ENCODE data around the gene TMEM120A. TPM values are rescaled to one million over a fixed set of nuclear protein-coding genes. Genes with fewer than 3 reads are reported as not detected.

TMEM120A gene
- total RNA-seq, 4 donors from 2014 or later: 14.4 to 53.9 (median 20.1) TPM

- Histone ChIP-seq H3K36me3 (peaks cover 11 to 36% (median 12%) of the 10 kb centered on the region in 3 donors), H3K4me3 (no peak overlapping the region), H3K4me1 (peaks cover 16 to 53% (median 24%) of the 10 kb centered on the region in 3 donors), H3K9me3 (no peaks in the 10 kb centered on the region), H3K27ac (peak overlapping the region in 3 of 4 donors; percentile 5 to 67 (median 36)), H3K27me3 (no peaks in the 10 kb centered on the region)
- WGBS, 2 donors: 91 to 97% methylated on average over 7 to 9 of the region's 9 CpGs
- no peak for DNase-seq
- TF ChIP-seq, protein P1, sequence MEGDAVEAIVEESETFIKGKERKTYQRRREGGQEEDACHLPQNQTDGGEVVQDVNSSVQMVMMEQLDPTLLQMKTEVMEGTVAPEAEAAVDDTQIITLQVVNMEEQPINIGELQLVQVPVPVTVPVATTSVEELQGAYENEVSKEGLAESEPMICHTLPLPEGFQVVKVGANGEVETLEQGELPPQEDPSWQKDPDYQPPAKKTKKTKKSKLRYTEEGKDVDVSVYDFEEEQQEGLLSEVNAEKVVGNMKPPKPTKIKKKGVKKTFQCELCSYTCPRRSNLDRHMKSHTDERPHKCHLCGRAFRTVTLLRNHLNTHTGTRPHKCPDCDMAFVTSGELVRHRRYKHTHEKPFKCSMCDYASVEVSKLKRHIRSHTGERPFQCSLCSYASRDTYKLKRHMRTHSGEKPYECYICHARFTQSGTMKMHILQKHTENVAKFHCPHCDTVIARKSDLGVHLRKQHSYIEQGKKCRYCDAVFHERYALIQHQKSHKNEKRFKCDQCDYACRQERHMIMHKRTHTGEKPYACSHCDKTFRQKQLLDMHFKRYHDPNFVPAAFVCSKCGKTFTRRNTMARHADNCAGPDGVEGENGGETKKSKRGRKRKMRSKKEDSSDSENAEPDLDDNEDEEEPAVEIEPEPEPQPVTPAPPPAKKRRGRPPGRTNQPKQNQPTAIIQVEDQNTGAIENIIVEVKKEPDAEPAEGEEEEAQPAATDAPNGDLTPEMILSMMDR (IDR thresholded peaks at IDR 0.05): no peak
- no peak for TF ChIP-seq POLR2A (IDR thresholded peaks at IDR 0.05)
- intact Hi-C loops (cut with DNase I): no loop called here
These were observed 2.8 kb downstream of the TMEM120A start for GRCh38 chr7:75991531-75992082.

- peaks cover 24 to 43% (median 25%) of the 10 kb centered on the region in 3 donors for H3K36me3 ChIP-seq
- TF ChIP-seq, protein P1 (IDR thresholded peaks at IDR 0.05): no peak
- TF ChIP-seq POLR2A (IDR thresholded peaks at IDR 0.05): no peak
- no peak for DNase-seq
- H3K4me1 ChIP-seq: peaks cover 13 to 49% (median 17%) of the 10 kb centered on the region in 3 donors
- no peaks in the 10 kb centered on the region for H3K9me3 ChIP-seq
- H3K27me3 ChIP-seq: no peaks in the 10 kb centered on the region
- 65 to 69% methylated on average over 16 to 17 of the region's 21 CpGs for WGBS, 2 donors
- intact Hi-C loops (cut with DNase I): no loop called here
- peak overlapping the region in 3 of 4 donors; percentile 48 to 55 (median 53) for H3K27ac ChIP-seq
- peak overlapping the region in 1 of 4 donors; percentile 8 for H3K4me3 ChIP-seq
These were observed 4.7 kb downstream of the TMEM120A start for GRCh38 chr7:75989500-75990388.

DNA sequence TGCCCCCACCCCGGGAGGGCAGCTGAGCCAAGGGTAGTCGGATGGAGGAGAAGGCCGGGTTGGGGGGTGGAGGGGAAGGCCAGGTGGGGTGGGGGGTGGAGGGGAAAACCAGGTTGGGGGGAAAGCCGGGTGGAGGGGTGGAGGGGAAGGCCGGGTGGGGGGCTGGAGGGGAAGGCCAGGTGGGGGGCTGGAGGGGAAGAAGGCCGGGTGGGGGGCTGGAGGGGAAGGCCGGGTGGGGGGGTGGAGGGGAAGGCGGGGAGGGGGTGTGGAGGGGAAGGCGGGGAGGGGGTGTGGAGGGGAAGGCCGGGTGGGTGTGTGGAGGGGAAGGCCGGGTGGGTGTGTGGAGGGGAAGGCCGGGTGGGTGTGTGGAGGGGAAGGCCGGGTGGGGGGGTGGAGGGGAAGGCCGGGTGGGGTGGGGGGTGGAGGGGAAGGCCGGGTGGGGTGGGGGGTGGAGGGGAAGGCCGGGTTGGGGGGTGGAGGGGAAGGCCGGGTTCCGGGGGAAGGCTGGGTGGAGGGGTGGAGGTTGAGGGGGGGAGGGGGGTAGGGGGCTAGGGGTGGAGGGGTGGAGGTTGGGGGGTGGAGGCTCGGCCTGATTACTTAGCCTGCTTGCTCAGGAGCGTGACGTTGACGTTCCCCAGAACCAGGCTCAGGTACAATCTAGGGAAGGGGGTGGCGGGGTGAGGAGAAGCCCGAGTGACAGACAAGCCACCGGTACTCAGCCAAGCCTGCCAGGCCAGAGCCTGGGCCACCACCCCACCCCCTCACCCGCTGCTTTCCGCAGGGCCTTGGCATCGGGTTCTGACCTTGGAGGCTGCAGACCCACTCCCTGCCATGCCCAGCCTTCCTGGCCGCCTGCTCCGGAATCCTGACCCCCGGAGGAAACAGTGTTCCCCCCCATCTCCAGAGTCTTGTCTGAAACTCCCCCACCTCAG, 5.6 kb downstream of the TMEM120A start:
- H3K27ac ChIP-seq: peak overlapping the region in 3 of 4 donors; percentile 48 to 55 (median 53)
- TF ChIP-seq POLR2A (IDR thresholded peaks at IDR 0.05): no peak
- TF ChIP-seq, protein P1 (IDR thresholded peaks at IDR 0.05): no peak
- peak overlapping the region in 1 of 4 donors; percentile 8 for H3K4me3 ChIP-seq
- DNase-seq: no peak
- H3K27me3 ChIP-seq: no peaks in the 10 kb centered on the region
- intact Hi-C loops (cut with DNase I): no loop called here
- H3K4me1 ChIP-seq: peaks cover 10 to 43% (median 17%) of the 10 kb centered on the region in 3 donors
- no peaks in the 10 kb centered on the region for H3K9me3 ChIP-seq
- H3K36me3 ChIP-seq: peaks cover 29 to 52% (median 34%) of the 10 kb centered on the region in 3 donors
- 47 to 80% methylated on average over 2 to 9 of the region's 31 CpGs for WGBS, 2 donors

- DNase-seq: no peak
- 86 to 88% methylated on average over 5 to 24 of the region's 30 CpGs for WGBS, 2 donors
- Histone ChIP-seq H3K27me3 (no peaks in the 10 kb centered on the region), H3K9me3 (no peaks in the 10 kb centered on the region), H3K4me3 (no peak overlapping the region), H3K27ac (peak overlapping the region in 1 of 4 donors; percentile 7), H3K36me3 (peaks cover 29 to 60% (median 34%) of the 10 kb centered on the region in 3 donors), H3K4me1 (peaks cover 3 to 40% (median 10%) of the 10 kb centered on the region in 3 donors)
- intact Hi-C loops (cut with DNase I): no loop called here
- no peak for TF ChIP-seq POLR2A (IDR thresholded peaks at IDR 0.05)
- TF ChIP-seq, protein P1 (IDR thresholded peaks at IDR 0.05): no peak
These were observed 6.4 kb downstream of the TMEM120A start for GRCh38 chr7:75987805-75988567.

Data from esophagus squamous epithelium (tissue), 5 donors.